Measurements from ENCODE around the gene ASCL5. TPM values are rescaled to one million over a fixed set of nuclear protein-coding genes. Genes with fewer than 3 reads are reported as not detected.

Gene ASCL5
- total RNA-seq, 1 experiment from 2014 or later = 0.15 TPM

GRCh38 chr1:201113451-201114244 lies 13.3 kb downstream of the ASCL5 start:
- Histone ChIP-seq H3K4me2 (ENCODE audit: insufficient read depth, insufficient read length, low read length) (peak overlapping the region; percentile 14), H2AFZ (ENCODE audit: low read length) (no peak overlapping the region), H3K56ac (ENCODE audit: insufficient read length, low read depth, low read length) (no peak overlapping the region), H4K91ac (ENCODE audit: insufficient read length, low read depth, low read length) (no peak overlapping the region), H2BK20ac (ENCODE audit: low read depth, low read length, poor library complexity, severe bottlenecking) (no peak overlapping the region), H3K27me3 (ENCODE audit: insufficient read depth, low read length) (peaks cover 15% of the 10 kb centered on the region; the same call in 1 of the 2 replicates), H3K23ac (ENCODE audit: insufficient read length, low read depth, low read length) (no peak overlapping the region), H4K8ac (replicated peaks; ENCODE audit: insufficient read length, low read depth, low read length) (no peak overlapping the region), H3T11ph (ENCODE audit: low read length) (no peak overlapping the region), H3K79me1 (ENCODE audit: insufficient read depth, low read depth, low read length, poor library complexity, severe bottlenecking) (no peaks in the 10 kb centered on the region), H3K23me2 (ENCODE audit: insufficient read length, low read depth, low read length, poor library complexity, severe bottlenecking) (peaks cover 8% of the 10 kb centered on the region), H2BK5ac (ENCODE audit: insufficient read length, low read length) (no peak overlapping the region), H2BK12ac (ENCODE audit: insufficient read length, low read depth, low read length) (no peak overlapping the region), H3K14ac (ENCODE audit: insufficient read depth, low read length) (no peak overlapping the region), H3K4ac (ENCODE audit: low read depth, low read length) (no peak overlapping the region), H4K20me1 (ENCODE audit: control insufficient read depth, insufficient read depth, insufficient read length) (no peaks in the 10 kb centered on the region), H3K27ac (ENCODE audit: insufficient read length, low read depth, low read length) (no peak overlapping the region), H2AK5ac (ENCODE audit: insufficient read length, low read length) (no peak overlapping the region), H2BK120ac (ENCODE audit: low read depth, low read length, poor library complexity, severe bottlenecking) (no peak overlapping the region), H3K79me2 (ENCODE audit: insufficient read depth, low read length) (no peaks in the 10 kb centered on the region), H3K4me1 (ENCODE audit: insufficient read depth, low read length) (no peaks in the 10 kb centered on the region), H4K5ac (ENCODE audit: insufficient read length, low read depth, low read length) (no peak overlapping the region), H2BK15ac (ENCODE audit: low read depth, low read length) (no peak overlapping the region), H3K18ac (ENCODE audit: insufficient read length, low read depth, low read length) (no peak overlapping the region), H3K9ac (ENCODE audit: extremely low read depth, insufficient read length, low read length) (no peak overlapping the region), H3K9me3 (ENCODE audit: control insufficient read depth, low read depth, low read length) (no peaks in the 10 kb centered on the region)
- Mint-ChIP-seq H3K4me3 (peak overlapping the region; percentile 63 to 85; a peak in 4 of 5 replicates), H3K27me3 (ENCODE audit: low read depth) (peaks cover 59% of the 10 kb centered on the region), H3K4me1 (peaks cover 7 to 17% of the 10 kb centered on the region in 2 experiments), H3K36me3 (ENCODE audit: insufficient read depth in 1 of 3, low read depth in 3 of 3) (no peaks in the 10 kb centered on the region), H3K27ac (no peak overlapping the region; a peak in 1 of 7 replicates), H3K9me3 (no peaks in the 10 kb centered on the region)
- no CpG with 5 or more reads among the region's 17 CpGs for WGBS (ENCODE audit: extremely low coverage, insufficient read length, low lambda C conversion rate)
- no peak for TF ChIP-seq CTCF (conservative IDR thresholded peaks at IDR 0.05)
- no peak for DNase-seq
